RPMI8226 (cell line): ENCODE results near the gene FAM163B.
"Not testable (repeated sequence)": the region's sequence is repeated elsewhere in the genome, so short reads cannot be mapped to it uniquely, and the experiment has no call there.

ENCODE experiments used
- DNase-seq: peaks from one replicate; pipeline ENCODE4 v3.0.0-alpha.2; 2015

FAM163B gene

DNA sequence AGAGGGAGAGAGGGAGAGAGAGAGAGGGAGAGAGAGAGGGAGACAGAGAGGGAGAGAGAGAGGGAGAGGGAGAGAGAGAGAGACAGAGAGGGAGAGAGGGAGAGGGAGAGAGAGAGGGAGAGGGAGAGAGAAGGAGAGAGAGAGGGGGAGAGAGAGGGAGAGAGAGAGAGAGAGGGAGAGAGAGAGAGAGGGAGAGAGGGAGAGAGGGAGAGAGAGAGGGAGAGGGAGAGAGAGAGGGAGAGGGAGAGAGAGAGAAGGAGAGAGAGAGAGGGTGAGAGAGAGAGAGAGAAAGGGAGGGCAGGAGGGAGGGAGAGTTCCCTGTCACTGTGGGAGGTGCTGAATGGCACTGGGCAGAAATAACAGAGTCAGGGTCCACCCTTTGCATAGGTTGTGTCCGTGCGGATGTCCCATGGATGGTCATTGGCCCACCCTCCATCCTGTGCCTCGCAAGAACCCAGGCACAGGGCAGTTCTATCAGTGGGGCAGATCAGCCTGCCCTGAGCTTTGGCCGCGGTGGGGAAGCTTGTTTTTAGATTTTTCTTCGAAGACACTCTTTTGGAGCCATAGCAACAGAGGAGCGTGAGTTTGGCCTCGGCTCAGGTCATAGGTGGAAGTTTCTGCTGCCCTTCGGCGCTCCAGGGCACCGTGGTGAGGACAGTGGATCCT lies 44.6 kb downstream of the FAM163B start:
- no peak for DNase-seq

DNA sequence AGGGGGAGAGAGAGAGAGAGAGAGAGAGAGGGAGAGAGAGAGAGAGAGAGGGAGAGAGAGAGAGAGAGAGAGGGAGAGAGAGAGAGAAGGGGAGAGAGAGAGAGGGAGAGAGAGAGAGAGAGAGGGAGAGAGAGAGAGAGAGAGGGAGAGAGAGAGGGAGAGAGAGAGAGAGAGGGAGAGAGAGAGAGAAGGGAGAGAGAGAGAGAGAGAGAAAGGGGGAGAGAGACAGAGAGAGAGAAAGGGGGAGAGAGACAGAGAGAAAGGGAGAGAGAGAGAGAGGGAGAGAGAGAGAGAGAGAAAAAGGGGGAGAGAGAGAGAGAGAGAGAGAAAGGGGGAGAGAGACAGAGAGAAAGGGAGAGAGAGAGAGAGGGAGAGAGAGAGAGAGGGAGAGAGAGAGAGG lies 45.4 kb downstream of the FAM163B start:
- DNase-seq = not testable (repeated sequence)

DNA sequence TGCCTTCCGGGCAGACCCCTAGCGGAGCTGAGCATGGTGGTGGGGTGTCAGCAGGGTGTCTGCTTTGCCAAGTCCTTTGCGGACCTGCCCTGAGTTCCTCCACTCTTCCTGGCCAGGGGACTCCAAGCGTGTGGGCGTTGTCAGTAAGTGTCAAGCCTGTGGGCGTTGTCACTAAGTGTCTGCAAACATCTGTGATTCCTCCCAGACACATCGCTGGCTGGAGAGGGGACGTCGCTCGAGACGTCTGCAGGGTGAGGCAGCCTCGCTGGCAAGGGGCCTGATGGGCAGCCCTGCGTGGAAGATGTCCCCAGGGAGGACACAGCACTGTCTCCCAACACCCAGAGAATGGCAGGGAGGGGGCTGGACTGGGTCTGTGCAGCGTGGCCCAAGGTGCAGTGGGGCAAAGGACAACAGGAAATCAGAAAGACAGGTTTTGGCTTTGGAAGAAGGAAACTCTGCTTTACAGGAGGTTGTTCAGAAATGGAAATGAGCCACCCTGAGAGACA lies 45.8 kb downstream of the FAM163B start:
- DNase-seq = peak; percentile 31

DNA sequence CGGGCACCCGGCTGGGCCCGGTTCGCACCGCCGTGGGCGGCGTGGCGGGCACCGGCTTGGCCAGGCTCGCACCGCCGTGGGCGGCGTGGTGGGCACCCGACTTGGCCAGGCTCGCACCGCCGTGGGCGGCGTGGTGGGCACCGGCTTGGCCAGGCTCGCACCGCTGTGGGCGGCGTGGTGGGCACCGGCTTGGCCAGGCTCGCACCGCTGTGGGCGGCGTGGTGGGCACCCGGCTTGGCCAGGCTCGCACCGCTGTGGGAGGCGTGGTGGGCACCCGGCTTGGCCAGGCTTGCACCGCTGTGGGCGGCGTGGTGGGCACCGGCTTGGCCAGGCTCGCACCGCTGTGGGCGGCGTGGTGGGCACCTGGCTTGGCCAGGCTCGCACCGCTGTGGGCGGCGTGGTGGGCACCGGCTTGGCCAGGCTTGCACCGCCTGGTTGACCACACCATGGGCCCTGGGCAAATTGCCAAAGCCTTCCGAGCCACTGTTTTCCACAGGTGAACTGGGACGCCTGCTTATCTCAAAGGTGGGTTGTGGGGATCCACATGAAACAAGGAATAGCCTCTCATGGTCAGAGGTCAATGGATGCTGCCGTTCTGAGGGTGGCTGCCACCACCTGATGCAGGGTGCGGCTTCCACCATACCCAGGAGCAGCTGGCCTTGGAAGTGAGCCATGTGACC lies 46.4 kb downstream of the FAM163B start:
- DNase-seq = no peak

DNA sequence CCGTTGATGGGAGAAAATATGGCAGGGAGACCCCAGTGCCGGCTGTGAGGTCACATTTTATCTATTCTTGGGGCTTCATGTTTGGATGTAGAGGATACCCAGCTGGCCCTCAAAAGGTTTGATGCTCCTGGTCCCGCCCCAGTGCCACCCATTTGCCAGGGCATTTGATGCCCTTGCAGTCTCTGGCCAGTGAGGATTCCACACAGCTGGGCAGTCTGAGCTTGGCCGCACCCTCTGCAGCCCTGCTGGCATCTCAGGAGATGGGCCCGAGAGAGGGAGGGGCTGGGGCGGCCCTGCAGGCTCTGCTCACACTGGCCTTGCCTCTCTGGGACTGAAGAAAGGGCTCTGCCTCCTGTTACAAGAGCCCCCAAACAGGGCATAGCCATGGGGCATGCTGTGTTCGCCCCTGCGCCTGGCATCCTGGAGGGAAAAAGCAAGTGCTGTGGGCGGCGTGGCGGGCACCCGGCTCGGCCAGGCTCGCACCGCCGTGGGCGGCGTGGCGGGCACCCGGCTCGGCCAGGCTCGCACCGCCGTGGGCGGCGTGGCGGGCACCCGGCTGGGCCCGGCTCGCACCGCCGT lies 47.1 kb downstream of the FAM163B start:
- DNase-seq = no peak

DNA sequence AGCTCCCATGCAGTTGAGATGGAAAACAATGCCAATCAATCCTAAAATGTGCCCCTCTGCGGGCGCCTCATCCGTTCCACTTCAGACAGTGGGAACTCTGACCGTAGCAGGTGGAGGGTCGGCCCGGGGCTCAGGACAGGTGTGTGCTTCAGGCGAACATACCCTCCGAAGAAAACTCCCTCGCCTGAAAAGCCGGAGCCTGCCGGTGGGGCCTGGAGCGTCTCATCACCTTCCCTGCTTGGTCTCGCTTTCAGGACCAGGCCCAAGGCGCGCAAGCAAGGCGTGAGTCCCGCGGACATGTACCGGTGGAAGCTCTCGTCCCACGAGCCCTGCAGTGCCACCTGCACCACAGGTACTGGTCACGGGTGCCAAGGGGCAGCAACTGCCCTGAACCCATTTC lies 48.2 kb downstream of the FAM163B start:
- no peak for DNase-seq

DNA sequence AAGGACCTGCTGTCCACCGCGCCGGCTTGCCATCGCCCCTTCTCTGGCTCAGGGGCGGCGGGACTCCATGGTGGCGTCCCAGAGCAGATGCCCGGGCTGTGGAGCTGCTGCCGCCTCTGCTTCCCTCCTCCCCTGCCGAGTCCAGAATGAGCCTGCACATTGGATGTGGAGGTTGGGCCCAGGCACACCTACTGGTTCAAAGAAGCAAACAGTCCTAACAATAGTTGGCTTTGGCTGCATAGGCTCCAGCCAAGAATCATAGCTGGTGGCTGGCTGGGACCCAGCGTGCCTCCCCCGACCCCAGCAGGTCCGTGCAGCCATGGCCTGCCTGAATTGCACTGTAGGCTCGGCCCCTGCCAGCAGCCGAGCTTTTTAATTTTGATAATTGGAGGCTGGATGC lies 48.9 kb downstream of the FAM163B start:
- DNase-seq = no peak

DNA sequence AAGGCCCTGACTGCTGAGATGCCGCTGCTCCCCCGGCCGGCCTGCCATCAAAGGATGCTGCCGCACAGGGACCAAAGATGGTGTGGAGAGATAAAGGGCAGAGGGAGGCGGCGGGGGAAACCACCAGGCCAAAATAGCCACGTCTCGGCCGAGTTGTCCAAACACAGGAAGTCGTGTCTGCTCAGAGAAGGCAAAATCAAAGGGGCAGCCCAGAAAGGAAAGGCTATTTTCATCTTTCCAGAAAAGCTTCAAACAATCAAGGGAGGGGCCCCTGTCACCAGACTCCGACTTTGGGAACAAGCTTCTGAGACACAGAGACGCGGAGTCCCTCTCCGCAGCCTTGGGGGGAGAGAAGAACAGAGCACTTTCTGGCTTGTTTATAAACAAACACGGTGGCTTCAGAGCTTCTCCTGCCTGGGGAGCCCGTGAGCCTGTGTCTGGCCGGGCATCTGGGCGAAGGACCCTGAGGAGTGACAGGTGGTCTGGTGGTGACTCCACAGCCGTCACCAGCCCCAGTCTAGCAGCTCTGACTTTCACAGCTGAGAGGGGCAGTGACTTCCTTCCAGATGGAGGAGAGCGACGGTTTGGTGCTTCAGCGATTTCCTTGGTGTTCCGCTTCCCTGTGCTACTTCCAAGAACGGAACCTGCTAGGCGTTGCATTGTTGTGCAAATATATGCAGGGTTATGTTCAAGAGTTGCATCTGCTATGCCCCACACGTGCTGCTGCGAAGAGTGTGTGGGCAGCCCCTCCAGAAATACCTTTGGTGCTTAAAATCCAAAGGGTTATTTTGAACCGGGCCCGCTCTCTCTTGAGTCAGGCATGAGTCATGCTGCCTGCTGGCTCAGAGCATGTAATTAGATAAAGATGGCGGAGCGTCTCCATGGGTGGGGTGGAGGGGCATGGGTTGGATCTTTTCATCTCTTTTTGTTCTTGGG lies 50.7 kb downstream of the FAM163B start:
- DNase-seq = no peak

DNA sequence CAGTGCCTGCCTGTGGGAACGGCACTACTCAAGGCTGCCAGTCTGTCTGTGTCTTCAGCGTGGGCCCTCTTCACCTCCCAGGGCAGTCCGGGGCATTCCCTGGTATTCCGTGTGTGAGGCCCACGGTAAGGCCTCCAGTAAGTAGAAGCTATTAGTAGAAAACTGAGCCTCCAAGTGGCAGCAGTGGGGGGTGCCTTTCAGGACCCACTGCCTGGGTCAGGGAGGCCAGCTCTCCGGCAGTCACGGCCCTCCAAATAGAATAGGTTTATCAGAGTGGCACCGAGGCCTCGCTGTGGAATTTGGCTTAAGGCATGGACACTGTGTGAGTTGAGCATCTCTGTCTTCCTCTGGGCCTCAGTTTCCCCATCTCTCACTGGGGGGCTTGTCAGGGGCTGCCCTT lies 51.6 kb downstream of the FAM163B start:
- no peak for DNase-seq

DNA sequence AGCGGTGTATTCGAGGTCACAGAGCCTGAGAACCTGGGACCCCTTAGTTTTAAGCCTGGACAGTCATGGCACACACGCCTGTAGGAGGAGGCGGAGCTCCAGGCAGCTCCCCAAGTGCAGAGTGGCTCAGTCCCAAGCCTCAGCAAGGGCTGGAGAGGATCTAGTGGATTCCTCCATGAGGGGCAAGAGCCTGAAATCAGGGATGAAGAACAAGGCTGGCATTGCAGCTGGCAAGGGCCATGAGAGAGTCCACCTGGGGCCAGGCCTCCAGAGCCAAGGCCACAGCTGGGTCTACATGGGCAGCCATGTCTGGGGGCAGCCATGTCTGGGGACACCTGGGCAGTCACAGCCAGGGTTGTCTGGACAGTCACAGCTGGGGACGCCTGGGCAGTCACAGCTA lies 52.8 kb downstream of the FAM163B start:
- no peak for DNase-seq

DNA sequence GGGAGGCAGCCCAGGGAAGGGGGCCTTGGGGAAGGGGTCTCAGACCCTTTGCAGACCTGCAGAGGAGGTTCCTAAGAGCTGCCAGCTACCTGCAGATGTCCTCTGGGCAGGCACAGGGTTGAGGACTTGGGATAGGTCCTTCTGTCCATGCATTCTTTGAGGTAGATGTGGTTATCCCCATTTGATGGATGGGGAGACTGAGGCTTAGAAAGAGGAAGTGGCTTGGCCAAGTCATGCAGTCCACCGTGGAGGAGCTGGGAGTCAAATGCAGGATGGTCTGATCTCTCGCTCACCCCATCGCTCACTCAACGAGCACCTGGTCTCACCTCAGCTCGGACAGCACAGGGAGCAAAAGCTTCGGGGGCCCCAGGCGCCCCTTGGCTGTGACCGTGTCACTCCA lies 54.5 kb downstream of the FAM163B start:
- no peak for DNase-seq

DNA sequence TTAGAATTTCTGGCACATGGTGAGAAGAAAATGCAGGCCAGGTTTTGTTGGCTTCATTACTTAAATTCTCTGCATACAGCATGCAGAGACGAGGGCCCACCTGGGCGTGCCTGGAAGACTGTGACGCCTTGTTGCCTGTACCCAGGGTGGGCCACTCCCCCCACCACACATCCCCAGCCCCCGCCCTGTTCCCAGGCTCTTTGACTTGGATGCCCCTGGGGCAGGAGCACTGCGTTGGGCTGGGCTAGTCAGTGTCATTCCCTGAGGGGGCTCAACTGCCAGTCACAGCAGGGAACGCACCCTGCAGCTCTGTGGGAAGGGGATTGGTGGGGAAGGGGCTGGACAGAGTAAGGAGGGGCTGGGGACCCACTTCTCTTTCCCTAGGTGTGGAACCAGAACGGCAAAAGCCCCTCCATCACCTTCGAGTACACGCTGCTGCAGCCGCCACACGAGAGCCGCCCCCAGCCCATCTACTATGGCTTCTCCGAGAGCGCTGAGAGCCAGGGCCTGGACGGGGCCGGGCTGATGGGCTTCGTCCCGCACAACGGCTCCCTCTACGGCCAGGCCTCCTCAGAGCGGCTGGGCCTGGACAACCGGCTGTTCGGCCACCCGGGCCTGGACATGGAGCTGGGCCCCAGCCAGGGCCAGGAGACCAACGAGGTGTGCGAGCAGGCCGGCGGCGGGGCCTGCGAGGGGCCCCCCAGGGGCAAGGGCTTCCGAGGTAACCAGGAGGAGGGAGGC lies 55.0 kb downstream of the FAM163B start:
- no peak for DNase-seq

DNA sequence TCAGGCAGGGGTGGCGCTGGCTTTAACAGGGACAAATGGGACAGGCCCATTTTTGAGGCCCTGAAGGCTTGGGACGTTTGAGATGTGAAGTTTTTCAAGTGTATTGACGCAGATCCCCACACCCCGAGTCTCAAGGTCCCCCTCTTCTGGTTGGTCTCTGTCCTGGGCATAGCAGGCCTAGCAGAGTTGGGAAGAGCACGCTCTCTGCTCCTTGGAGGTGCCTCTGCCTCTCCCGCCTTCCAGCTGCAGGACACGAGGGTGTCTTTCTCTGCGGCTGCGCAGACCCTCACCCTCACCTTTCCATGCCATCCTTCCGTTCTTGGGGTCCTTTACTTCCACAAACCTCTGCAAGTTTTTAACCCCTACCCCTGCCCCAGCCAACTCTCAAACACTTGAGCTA lies 56.1 kb downstream of the FAM163B start:
- no peak for DNase-seq

DNA sequence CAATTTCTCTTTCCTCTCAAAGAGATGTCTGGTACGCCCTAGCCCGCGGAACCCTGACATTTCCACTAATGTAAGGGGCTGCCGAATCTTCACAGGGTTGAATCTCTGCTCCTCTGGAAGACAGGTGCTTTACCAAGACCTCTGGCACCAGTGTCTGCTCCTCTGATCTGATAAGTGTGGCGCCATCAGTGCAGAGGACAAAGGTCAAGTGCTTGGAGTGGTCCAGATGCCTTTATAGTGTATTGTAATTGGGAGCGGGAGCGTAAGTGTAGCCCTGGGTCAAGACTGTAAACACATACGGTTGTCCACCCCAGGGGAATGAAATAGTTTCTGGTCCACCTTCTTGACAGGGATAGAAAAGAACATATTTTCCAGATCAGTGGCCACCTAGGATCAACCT lies 57.0 kb downstream of the FAM163B start:
- DNase-seq = no peak

DNA sequence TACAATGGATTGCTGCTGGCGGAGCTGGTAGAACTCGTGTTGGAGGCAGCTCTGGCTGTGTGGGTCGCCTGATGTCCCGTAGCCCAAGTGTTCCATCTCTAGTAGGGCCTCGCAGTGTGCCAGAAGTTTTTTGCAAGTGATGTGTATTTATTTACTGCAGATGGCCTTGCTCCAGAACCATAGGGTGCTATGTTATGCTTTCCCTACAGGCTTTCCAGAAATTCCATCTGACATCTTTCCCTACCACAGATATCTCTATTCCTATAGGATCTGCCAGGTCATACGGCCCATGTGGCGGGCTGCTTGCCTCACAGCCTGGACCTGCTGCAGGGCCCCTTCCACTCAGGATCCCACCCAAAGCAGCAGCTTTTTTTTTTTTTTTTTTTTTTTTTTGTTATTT lies 57.7 kb downstream of the FAM163B start:
- DNase-seq = no peak

DNA sequence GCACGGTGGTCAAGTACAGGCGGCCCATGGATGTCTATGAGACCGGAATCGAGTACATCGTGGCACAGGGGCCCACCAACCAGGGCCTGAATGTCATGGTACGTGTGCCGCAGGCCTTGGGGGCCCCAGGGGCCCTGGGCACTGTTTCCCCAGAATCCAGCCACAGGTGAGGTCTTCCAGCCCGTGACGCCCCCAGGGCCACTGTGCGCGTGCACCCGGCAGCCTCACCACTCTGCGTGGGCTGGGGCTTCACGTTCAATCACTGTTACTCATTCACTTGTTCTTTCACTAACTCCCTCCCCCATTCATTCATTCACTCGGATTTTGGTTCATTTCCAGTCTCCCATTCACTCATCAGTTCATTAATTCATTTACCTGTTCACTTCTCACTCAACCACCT lies 62.1 kb downstream of the FAM163B start:
- DNase-seq = no peak

DNA sequence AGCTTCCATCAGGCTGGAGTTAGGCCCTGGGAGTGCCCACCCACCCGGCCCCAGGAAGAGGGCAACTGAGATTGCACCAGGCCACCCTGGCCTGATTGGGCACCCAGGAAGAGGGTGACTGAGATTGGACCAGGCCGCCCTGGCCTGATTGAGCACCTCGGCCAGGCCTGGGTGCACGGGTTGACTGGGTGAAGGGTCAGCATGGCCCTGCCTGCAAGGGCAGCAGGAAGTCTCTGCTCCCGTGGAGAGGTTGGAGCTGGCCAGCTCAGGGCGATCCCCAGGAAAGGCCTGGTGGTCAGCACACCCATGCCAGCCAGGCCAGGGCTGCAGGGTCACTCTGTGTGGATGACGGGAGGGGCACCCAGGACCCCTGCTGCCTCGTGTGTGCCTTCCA lies 62.9 kb downstream of the FAM163B start:
- no peak for DNase-seq

DNA sequence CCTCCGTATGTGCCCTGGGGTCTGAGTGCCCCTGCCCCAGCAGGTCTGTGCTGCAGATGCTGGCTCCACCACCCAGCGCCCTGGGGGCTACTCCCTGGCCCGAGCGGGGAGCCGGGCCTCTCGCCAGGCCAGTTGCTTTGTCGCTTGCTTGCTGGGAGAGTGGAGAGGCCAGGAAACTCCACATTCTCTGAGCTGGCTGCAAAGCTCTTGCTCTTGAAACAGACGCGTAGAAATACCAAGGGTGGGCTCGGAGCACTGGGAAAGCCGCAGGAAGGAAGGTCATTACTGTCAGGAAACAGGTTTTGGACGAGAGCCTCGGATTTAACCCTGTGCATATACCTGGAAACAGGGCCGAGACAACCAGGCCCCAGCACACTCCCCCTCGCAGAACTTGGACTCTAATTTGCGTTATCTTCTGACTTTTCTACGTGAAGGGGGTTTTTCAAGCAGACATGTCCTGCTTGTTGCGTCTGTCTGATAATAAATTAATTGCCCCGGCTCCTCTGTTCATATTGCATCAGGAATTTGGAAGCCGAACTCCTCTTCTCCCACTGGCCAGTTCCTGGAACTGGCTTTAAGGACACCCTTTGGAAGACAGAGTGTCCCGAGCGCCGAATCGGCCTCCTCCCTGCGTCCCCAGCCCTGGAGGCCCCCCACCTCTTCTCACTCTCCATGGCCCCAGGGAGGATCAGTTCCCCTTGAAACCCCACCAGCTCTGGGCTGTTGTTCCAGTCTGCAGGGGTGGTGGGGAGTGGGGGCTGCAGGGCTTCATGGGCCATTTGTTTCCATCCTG lies 63.5 kb downstream of the FAM163B start:
- no peak for DNase-seq

DNA sequence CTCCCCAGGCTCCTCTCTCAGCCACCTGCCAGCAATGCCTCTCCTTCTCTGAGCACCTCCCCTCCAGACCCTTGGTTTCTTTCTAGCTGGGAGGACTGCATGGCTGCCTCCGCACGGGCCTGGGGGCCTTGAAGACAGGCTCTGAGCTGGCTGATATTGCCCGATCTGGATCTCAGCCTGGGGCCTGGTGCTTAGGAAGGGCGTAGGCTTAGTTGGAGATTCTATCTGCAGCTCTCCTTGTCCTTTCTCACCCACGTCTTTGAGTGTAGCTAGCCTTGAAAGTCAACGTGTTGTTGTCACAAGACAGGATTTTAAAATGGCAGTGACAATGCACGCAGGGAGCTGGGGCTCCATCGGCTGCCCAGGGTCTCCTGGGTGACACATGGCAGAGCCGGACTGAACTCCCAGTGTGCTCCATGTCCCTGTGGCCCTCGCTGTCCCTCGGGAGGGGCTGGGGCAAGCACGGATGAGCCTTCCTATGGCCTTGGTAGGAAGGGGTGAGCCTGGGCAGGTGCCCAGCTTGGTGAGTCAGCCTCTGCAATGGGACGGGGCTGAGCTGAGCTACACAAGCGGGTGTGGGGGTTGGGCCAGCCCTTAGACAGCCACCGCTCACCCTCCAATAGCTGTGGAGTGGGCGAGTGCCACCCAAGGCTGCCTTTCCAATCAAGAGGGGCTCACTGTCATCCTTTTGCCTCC lies 65.3 kb downstream of the FAM163B start:
- no peak for DNase-seq

DNA sequence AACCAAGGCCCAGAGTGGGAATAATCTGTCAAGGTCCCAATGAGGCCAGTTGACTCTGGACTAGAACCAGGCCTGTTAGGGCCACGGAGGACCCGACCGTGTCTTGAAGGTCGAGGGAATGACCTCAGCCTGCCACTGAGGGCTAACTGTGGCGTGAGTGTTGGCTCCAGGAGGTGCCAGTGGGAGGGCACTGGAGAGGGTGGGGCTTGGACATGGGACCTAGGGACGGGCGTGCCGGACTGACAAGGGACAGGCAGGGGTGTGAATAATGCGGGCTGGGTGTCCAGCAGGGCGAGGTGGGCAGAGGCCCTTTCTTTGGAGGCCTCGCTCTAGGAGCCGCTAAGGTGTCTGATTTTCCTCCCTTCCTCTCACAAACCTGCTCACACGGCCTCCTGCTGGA lies 67.2 kb downstream of the FAM163B start:
- DNase-seq = no peak

DNA sequence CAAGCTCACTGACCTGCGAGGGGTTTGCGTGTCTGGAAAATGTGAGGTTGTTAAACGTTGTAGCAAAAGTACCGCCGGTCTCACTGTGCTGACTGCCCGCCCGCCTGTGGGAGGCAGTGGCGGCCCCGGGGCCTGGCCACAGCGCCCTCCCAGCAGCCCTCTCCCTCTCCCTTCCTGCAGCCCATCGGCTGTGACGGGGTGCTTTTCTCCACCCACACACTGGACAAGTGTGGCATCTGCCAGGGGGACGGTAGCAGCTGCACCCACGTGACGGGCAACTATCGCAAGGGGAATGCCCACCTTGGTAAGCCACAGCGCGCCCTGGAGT lies 68.5 kb downstream of the FAM163B start:
- no peak for DNase-seq
